ENCODE results near the gene OSER1.

- TF ChIP-seq, protein P1, sequence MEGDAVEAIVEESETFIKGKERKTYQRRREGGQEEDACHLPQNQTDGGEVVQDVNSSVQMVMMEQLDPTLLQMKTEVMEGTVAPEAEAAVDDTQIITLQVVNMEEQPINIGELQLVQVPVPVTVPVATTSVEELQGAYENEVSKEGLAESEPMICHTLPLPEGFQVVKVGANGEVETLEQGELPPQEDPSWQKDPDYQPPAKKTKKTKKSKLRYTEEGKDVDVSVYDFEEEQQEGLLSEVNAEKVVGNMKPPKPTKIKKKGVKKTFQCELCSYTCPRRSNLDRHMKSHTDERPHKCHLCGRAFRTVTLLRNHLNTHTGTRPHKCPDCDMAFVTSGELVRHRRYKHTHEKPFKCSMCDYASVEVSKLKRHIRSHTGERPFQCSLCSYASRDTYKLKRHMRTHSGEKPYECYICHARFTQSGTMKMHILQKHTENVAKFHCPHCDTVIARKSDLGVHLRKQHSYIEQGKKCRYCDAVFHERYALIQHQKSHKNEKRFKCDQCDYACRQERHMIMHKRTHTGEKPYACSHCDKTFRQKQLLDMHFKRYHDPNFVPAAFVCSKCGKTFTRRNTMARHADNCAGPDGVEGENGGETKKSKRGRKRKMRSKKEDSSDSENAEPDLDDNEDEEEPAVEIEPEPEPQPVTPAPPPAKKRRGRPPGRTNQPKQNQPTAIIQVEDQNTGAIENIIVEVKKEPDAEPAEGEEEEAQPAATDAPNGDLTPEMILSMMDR (IDR thresholded peaks at IDR 0.05; ENCODE audit: poor library complexity, severe bottlenecking) = no peak
- TF ChIP-seq EP300 (conservative IDR thresholded peaks at IDR 0.05; ENCODE audit: poor library complexity, severe bottlenecking) = no peak
- TF ChIP-seq POLR2AphosphoS5 (IDR thresholded peaks at IDR 0.05) = no peak
- TF ChIP-seq EZH2 (IDR thresholded peaks at IDR 0.05; ENCODE audit: borderline replicate concordance, insufficient read depth, low read length, poor library complexity, severe bottlenecking) = no peak
- TF ChIP-seq SMC3 (conservative IDR thresholded peaks at IDR 0.05; ENCODE audit: poor library complexity) = no peak
- TF ChIP-seq REST (IDR thresholded peaks at IDR 0.05; ENCODE audit: borderline replicate concordance) = no peak
- no peak for TF ChIP-seq MXI1 (conservative IDR thresholded peaks at IDR 0.05; ENCODE audit: poor library complexity, severe bottlenecking)
- TF ChIP-seq RAD21 (conservative IDR thresholded peaks at IDR 0.05) = no peak
Measured at GRCh38 chr20:44200371-44200770, 10.2 kb downstream of the OSER1 start.

All from neural cell (in vitro differentiated cells).